Esophagus muscularis mucosa (tissue), 4 donors: ENCODE measurements around the gene SLC7A1.

Source experiments
- EP300 ChIP-seq: sonication (generic); formaldehyde crosslinking; IDR thresholded peaks from one replicate; pipeline ENCODE4 v1.6.1; 2017; ENCODE audit warnings: antibody characterized with exemption
- POLR2A ChIP-seq: fragments of 450-650 bp; IDR thresholded peaks from one replicate; pipeline ENCODE4 v1.6.1; 2017; ENCODE audit warnings: antibody characterized with exemption, moderate library complexity, mild to moderate bottlenecking, low read depth
- POLR2AphosphoS5 ChIP-seq, 2 donors: sonication (generic); formaldehyde crosslinking; IDR thresholded peaks; one replicate each; pipeline ENCODE4 v1.6.1; 2017; ENCODE audit warnings: antibody characterized with exemption in 2 of 2
- TF ChIP-seq, protein P1 (sequence below), 3 experiments: fragments of 200-600 bp in 2 of 3; fragments of 450-650 bp in 1 of 3; sonication (generic) in 2 of 3; IDR thresholded peaks; one replicate each; pipeline ENCODE4 v1.5.1; 2017 to 2019; ENCODE audit warnings: antibody characterized with exemption in 3 of 3, mild to moderate bottlenecking in 2 of 3, moderate library complexity in 1 of 3

DNA sequence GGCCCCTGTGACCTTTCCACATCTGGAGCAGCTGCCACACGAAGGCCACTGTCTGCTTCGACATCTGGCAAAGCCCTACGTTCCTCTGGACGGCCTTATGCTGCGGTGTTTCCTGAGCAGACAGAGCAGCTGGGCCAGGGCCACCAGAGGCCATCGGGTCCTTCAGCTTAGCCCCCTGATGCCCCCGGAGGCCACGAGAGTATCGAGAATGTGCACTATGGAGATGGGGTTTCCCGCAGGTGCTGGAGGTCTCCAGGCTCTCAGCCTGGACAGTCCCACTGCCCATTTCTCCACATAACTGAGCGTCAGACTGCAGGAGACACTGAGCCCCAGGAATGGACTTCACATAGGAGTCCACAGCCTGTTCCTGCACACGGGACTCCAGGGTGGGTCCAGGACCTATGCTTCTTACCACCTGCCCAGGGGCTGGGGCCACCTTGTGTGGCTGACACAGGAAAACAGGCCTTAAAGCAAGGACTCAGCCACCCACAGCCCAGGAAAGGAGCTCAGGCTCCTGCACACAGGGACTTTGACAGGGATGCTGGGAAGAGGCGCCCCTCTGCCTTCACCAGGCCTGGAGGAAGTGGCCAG is 80.7 kb downstream of the SLC7A1 start:
- TF ChIP-seq, protein P1, sequence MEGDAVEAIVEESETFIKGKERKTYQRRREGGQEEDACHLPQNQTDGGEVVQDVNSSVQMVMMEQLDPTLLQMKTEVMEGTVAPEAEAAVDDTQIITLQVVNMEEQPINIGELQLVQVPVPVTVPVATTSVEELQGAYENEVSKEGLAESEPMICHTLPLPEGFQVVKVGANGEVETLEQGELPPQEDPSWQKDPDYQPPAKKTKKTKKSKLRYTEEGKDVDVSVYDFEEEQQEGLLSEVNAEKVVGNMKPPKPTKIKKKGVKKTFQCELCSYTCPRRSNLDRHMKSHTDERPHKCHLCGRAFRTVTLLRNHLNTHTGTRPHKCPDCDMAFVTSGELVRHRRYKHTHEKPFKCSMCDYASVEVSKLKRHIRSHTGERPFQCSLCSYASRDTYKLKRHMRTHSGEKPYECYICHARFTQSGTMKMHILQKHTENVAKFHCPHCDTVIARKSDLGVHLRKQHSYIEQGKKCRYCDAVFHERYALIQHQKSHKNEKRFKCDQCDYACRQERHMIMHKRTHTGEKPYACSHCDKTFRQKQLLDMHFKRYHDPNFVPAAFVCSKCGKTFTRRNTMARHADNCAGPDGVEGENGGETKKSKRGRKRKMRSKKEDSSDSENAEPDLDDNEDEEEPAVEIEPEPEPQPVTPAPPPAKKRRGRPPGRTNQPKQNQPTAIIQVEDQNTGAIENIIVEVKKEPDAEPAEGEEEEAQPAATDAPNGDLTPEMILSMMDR (IDR thresholded peaks at IDR 0.05) = no peak
- no peak for TF ChIP-seq POLR2A
- no peak for TF ChIP-seq POLR2AphosphoS5 (IDR thresholded peaks at IDR 0.05)
- no peak for TF ChIP-seq EP300
